GM12891 (cell line): ENCODE data around the gene PCCB.
"Not testable (repeated sequence)": the region's sequence is repeated elsewhere in the genome, so short reads cannot be mapped to it uniquely, and the experiment has no call there.

Experiments used
- POLR2A ChIP-seq: IDR thresholded peaks from 2 replicates; pipeline ENCODE4 v1.6.1; 2011; ENCODE audit warnings: low read depth, low read length, control low read depth
- POLR2AphosphoS5 ChIP-seq: IDR thresholded peaks from 2 replicates; pipeline ENCODE4 v1.6.1; 2011; ENCODE audit warnings: low read depth, low read length, control low read depth
- SPI1 ChIP-seq: IDR thresholded peaks from 2 replicates; pipeline ENCODE4 v1.6.1; 2011; ENCODE audit warnings: low read depth, low read length, control low read depth

DNA sequence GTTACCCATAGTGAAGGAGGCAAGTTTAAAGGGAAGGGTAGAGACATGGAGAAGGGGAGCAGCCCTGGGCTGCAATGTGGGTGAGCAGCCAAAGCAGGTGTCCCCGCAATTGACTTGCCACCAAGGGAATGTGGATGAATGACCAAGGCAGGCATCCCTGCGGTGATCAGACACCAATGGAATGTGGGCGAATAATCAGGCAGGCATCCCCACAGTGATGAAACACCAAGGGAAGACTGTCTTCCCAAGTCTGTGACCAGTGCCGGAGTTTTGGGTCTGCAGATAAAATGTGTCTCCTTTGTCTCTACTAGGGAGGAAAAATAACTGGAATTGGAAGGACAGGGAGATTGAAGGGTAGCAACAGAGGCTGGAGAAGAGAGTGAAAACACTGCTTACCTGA is 27.4 kb upstream of the PCCB start:
- TF ChIP-seq POLR2A, POLR2AphosphoS5, SPI1: not testable (repeated sequence)
